ENCODE results near the gene NFXL1.
"Not testable (repeated sequence)": the region's sequence is repeated elsewhere in the genome, so short reads cannot be mapped to it uniquely, and the experiment has no call there.

The NFXL1 gene

DNA sequence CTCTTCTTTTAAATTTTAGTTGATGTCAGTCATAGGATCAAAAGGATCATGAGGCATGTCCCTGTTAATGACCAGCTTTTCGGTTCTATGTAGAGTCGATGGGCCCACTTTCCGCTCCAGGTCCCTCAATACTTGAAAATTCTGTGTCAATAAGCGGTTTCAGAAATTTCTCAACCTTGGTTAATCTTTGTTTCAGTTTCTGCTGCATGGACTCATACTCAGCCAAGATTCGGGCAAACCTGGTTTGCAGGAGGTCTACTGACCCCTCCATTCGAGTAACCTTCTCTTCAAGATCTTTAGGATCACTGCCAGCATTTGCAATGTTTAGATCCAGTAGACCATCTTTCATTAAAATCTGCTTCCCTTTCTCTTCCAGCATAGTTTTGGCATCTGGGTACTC lies 22.0 kb upstream of the NFXL1 start:
- DNase-seq (ENCODE audit: low read depth in 2 of 2): no peak
- H3K4me3 ChIP-seq (replicated peaks in 1 of 2; ENCODE audit: low read depth in 2 of 2, low read length in 2 of 2): no peak overlapping the region
- TF ChIP-seq, protein P1, sequence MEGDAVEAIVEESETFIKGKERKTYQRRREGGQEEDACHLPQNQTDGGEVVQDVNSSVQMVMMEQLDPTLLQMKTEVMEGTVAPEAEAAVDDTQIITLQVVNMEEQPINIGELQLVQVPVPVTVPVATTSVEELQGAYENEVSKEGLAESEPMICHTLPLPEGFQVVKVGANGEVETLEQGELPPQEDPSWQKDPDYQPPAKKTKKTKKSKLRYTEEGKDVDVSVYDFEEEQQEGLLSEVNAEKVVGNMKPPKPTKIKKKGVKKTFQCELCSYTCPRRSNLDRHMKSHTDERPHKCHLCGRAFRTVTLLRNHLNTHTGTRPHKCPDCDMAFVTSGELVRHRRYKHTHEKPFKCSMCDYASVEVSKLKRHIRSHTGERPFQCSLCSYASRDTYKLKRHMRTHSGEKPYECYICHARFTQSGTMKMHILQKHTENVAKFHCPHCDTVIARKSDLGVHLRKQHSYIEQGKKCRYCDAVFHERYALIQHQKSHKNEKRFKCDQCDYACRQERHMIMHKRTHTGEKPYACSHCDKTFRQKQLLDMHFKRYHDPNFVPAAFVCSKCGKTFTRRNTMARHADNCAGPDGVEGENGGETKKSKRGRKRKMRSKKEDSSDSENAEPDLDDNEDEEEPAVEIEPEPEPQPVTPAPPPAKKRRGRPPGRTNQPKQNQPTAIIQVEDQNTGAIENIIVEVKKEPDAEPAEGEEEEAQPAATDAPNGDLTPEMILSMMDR (IDR thresholded peaks at IDR 0.05; ENCODE audit: low read depth, low read length): no peak

DNA sequence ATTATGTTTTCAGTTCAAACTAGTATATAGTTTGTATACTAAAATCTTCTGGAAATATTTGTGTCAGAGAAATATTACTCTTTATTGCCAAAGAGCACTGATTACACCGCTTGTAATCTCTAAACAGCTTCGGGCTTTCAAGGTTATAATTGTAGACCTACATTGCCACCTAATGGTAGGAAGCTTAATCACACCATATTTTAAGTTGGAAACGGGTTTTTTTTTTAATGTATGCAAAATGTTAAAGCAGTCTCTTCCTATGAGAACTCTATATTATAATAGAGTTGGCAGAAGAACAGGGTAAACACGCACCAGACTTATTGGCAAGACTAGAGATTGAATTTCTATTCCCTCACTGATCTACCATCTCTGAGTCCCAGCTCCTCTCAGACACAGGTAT lies 19.5 kb upstream of the NFXL1 start:
- TF ChIP-seq, protein P1 (IDR thresholded peaks at IDR 0.05; ENCODE audit: low read depth, low read length): peak; percentile 45
- no peak overlapping the region for H3K4me3 ChIP-seq (replicated peaks in 1 of 2; ENCODE audit: low read depth in 2 of 2, low read length in 2 of 2)
- peak; percentile 66 to 74 for DNase-seq (ENCODE audit: low read depth in 2 of 2)

DNA sequence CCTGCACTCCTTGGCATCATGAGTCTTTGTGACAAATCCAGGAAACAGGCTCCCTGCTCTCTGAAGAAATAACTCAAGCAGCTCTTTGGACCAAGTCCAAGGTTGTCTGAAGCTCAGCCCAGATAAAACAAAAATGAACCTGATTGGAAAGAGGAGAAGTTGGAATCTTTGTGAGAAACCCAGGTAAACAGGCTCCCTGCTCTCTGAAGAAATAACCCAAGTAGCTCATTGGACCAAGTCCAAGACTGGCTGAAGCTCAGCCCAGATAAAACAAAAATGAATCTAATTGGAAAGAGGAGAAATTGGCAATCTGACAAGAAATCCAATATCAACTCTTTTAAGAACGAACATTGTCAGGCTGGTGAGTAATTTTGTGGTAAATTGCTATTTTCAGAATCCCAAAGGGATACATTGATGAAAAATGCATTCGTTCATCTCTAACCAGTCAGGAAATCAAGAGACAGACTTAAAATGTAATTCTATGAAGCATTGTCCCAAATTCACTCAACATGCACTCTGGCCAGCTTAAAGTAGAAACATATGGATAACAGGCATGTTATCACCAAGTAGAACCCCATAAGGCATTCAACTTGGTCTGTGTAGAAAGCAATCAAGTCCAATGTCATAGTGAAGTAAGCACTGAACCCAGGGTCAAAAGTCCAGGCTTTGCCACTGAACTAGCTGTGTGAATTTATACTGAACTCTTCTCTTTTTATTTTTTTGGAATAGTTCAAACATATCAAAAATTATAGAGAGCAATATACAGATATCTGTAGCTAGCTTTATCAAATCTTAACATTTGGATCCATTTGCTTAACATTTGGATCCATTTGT lies 16.8 kb upstream of the NFXL1 start:
- H3K4me3 ChIP-seq (replicated peaks in 1 of 2; ENCODE audit: low read depth in 2 of 2, low read length in 2 of 2): no peak overlapping the region
- TF ChIP-seq, protein P1 (IDR thresholded peaks at IDR 0.05; ENCODE audit: low read depth, low read length): no peak
- peak; percentile 76 to 82 for DNase-seq (ENCODE audit: low read depth in 2 of 2)

DNA sequence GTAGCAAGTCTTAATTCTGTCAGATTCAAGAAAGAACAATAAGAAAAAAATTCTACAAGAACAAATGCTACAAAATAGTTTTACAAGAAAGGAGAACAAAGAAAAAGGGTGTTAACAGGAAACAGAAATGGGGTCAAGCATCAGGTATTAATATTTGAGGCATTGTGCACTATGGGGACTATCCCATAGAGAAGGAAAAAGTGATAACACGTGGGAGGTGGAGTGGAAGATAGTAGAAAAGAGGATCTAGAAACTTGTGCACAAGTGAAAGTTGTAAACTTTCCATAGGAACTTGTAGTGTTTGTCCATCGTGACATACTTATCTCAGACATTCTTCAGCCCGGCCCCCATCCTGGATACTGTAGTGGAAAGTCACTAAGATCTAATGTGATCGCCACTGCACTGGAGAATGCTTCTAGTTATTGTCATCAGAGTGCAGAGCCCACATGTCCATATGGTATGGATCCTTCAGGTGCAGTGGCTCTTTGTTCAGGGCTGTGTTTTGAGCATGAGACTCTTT lies 15.4 kb upstream of the NFXL1 start:
- DNase-seq (ENCODE audit: low read depth in 2 of 2): no peak
- TF ChIP-seq, protein P1 (IDR thresholded peaks at IDR 0.05; ENCODE audit: low read depth, low read length): no peak
- no peak overlapping the region for H3K4me3 ChIP-seq (replicated peaks in 1 of 2; ENCODE audit: low read depth in 2 of 2, low read length in 2 of 2)

DNA sequence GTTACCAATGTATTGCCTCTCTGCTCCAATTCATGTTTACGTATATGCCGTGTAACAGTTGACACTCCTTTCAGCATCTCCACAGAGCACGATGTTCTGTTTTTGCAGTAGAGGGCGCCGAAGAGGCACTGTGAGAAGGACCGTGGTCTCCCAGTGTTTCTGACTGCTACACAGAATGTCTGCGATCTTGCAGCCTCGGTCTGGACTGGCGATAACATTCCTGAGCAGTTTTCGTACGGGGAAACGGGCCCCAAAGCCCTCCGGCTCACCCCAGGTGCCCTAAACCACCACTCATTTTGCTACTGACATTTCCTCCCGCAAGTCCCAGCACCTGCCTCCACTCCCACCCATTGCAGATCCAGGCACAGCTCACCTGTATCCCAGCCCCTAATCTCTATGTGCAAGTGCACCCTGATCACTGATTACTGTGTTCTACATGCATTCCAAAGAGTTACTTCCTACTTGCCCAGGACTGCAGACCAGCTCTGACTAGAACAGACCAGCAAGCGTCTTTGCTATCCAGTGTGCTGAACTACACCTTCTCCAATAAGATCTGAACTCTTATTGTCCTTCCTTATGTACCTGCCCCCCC lies 12.4 kb upstream of the NFXL1 start:
- peak; percentile 62 to 63 for DNase-seq (ENCODE audit: low read depth in 2 of 2)
- H3K4me3 ChIP-seq (replicated peaks in 1 of 2; ENCODE audit: low read depth in 2 of 2, low read length in 2 of 2): no peak overlapping the region
- TF ChIP-seq, protein P1 (IDR thresholded peaks at IDR 0.05; ENCODE audit: low read depth, low read length): peak; percentile 80

DNA sequence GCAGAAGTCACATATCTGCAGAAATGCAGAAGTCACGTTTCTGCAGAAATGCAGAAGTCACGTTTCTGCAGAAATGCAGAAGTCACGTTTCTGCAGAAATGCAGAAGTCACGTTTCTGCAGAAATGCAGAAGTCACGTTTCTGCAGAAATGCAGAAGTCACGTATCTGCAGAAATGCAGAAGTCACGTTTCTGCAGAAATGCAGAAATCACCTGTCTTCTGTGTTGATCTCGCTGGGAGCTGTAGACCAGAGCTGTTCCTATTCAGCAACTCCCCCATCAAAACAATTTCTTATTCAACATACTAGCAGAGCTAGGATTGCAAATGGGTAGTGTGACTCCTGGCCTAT lies 8.9 kb upstream of the NFXL1 start:
- DNase-seq (ENCODE audit: low read depth in 2 of 2); H3K4me3 ChIP-seq (replicated peaks in 1 of 2; ENCODE audit: low read depth in 2 of 2, low read length in 2 of 2): not testable (repeated sequence)

DNA sequence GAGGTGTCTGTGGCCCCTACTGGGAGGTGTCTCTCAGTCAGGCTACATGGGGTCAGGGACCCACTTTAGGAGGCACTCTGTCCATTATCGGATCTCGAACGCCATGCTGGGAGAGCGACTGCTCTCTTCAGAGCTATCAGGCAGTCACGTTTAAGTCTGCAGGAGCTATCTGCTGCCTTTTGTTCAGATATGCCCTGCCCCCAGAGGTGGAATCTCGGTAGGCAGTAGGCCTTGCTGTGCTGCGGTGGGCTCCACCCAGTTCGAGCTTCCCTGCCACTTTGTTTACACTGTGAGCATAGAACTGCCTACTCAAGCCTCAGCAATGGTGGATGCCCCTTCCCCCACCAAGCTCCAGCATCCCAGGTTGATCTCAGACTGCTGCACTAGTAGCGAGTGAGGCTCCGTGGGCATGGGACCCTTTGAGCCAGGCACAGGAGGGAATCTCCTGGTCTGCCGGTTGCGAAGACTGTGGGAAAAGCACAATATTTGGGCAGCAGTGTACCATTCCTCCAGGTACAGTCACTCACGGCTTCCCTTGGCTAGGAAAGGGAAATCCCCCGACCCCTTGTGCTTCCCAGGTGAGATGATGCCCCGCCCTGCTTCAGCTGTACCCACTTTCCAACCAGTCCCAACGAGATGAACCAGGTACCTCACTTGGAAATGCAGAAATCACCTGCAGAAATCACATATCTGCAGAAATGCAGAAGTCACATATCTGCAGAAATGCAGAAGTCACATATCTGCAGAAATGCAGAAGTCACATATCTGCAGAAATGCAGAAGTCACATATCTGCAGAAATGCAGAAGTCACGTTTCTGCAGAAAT lies 8.3 kb upstream of the NFXL1 start:
- DNase-seq (ENCODE audit: low read depth in 2 of 2): not testable (repeated sequence)

DNA sequence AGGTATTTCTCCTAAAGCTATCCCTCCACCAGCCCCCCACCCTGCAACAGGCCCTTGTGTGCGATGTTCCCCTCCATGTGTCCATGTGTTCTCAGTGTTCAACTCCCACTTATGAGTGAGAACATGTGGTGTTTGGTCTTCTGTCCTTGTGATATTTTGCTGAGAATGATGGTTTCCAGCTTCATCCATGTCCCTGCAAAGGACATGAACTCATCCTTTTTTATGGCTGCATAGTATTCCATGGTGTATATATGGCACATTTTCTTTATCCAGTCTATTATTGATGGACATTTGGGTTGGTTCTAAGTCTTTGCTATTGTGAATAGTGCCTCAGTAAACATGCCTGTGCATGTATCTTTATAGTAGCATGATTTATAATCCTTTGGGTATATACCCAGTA lies 2.8 kb upstream of the NFXL1 start:
- DNase-seq (ENCODE audit: low read depth in 2 of 2); H3K4me3 ChIP-seq (replicated peaks in 1 of 2; ENCODE audit: low read depth in 2 of 2, low read length in 2 of 2): not testable (repeated sequence)

More for the DNA sequence above, 8.3 kb upstream of the NFXL1 start:
- not testable (repeated sequence) for H3K4me3 ChIP-seq (replicated peaks in 1 of 2; ENCODE audit: low read depth in 2 of 2, low read length in 2 of 2)

All from cardiac fibroblast (primary cell).